Measurements from ENCODE around the gene IL12RB2. TPM values are rescaled to one million over a fixed set of nuclear protein-coding genes. Genes with fewer than 3 reads are reported as not detected.

IL12RB2 gene
- total and polyA plus RNA-seq, 8 donors: 0.48 to 1.2 (median 0.69) TPM

GRCh38 chr1:67327864-67328466, 20.3 kb downstream of the IL12RB2 start:
- Histone ChIP-seq H3K36me3 (no peaks in the 10 kb centered on the region), H3K4me3 (no peak overlapping the region), H3K27me3 (no peaks in the 10 kb centered on the region), H3K27ac (no peak overlapping the region), H3K9me3 (no peaks in the 10 kb centered on the region), H3K4me1 (no peaks in the 10 kb centered on the region)
- DNase-seq: no peak
- no peak for TF ChIP-seq CTCF (IDR thresholded peaks at IDR 0.05)
- intact Hi-C loops (cut with DNase I): no loop called here
- no peak for ATAC-seq

DNA sequence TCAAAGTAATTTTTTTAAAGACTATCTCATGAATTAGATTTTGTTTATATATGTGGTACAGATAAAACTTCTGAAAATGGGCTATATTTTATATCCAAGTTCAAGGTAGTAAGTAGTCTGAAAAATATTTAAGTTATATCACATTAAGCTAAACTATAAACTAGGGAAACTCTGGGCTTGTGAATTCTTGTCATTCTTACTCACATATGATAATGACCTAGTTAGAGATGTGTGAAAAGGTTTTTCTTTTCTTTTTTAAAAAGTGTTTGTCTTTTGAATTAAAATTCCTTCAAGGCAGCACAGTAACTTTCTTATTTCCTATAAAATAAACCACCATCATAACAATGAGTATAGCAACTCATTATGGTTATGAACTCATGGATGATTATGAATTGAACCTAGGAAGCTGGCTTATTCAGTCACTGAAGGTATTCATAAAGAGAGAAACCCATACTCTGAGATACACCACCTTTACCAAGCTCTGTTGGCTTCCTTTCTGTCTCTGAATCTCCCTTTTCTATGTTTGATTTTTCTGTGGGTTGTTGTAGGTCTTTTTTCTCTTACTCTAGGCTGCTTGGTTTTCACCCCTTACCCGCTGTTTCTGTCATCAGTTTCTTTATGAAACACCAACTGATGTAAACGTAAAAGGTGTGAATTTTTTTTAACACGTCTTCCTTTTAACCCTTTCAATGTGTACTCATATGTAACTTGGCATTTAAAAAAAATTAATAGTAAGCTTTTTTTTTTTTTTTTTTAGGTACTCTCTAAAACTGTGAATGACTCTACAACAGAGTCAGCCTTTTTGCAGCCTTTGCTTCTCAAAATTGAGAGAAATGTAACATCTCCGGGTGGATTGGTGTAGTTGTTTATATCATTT, 25.2 kb downstream of the IL12RB2 start:
- Histone ChIP-seq H3K36me3 (no peaks in the 10 kb centered on the region), H3K4me1 (no peaks in the 10 kb centered on the region), H3K27me3 (no peaks in the 10 kb centered on the region), H3K27ac (no peak overlapping the region), H3K9me3 (no peaks in the 10 kb centered on the region), H3K4me3 (no peak overlapping the region)
- intact Hi-C loops (cut with DNase I): no loop called here
- ATAC-seq (no peak), DNase-seq (no peak)
- TF ChIP-seq CTCF (IDR thresholded peaks at IDR 0.05): no peak

DNA sequence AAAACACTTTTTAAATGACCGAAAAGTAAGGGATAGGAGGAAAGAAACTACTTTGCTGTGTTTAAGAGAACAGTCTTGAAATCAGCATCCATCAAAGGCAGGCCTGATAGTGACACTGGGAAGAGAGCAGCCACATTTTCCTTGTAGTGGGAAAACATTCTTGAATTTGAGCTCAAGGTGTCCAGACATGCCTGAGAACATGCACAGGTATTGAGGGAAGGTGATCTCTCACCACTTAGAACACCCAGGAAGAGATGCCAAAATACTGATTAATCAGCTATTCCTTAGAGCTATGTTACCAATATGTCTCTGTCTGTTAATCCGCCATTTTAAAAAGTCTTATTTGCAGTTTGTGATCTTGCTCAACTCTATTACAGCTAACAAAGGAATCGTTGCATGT, 25.9 kb downstream of the IL12RB2 start:
- Histone ChIP-seq H3K36me3 (no peaks in the 10 kb centered on the region), H3K4me3 (no peak overlapping the region), H3K27me3 (no peaks in the 10 kb centered on the region), H3K9me3 (no peaks in the 10 kb centered on the region), H3K27ac (no peak overlapping the region), H3K4me1 (no peaks in the 10 kb centered on the region)
- no peak for DNase-seq
- TF ChIP-seq CTCF (IDR thresholded peaks at IDR 0.05): no peak
- no peak for ATAC-seq
- intact Hi-C loops (cut with DNase I): no loop called here

DNA sequence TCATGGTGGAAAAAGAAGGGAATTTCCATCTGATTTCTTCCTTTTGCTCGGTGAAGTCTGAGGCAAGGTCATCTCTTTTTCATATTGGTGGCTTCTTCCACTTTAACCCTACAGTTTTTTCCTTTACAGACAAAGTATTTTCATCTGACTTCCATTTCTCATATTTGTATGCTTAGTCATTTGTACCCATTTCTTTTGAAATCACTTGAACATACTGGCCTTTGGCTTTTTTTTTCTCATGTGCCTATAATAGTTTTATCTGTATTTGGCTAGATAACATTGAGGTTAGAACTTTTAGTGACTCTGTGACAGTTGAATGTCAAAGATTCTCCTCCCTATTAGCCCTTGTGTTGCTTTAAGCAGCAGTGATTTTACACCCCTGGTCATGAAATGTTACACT, 27.7 kb downstream of the IL12RB2 start:
- no peaks in the 10 kb centered on the region for H3K36me3 ChIP-seq
- no peak for TF ChIP-seq CTCF (IDR thresholded peaks at IDR 0.05)
- intact Hi-C loops (cut with DNase I): no loop called here
- no peak overlapping the region for H3K4me3 ChIP-seq
- ATAC-seq (no peak), DNase-seq (no peak)
- H3K9me3 ChIP-seq: no peaks in the 10 kb centered on the region
- H3K4me1 ChIP-seq: no peaks in the 10 kb centered on the region
- no peaks in the 10 kb centered on the region for H3K27me3 ChIP-seq
- no peak overlapping the region for H3K27ac ChIP-seq

- no peaks in the 10 kb centered on the region for H3K36me3 ChIP-seq
- H3K9me3 ChIP-seq: no peaks in the 10 kb centered on the region
- DNase-seq: no peak
- TF ChIP-seq CTCF (IDR thresholded peaks at IDR 0.05): no peak
- no peaks in the 10 kb centered on the region for H3K27me3 ChIP-seq
- no peaks in the 10 kb centered on the region for H3K4me1 ChIP-seq
- H3K27ac ChIP-seq: no peak overlapping the region
- ATAC-seq: no peak
- intact Hi-C loops (cut with DNase I): no loop called here
- no peak overlapping the region for H3K4me3 ChIP-seq
These were observed 28.5 kb downstream of the IL12RB2 start for GRCh38 chr1:67336157-67336556.
